GM12864 (cell line): Measurements from ENCODE around the gene RBP3.

ENCODE experiments used
- DNase-seq: peaks from one replicate; pipeline ENCODE4 v3.0.0-alpha.2; 2011; ENCODE audit warnings: low read depth
- H3K4me3 ChIP-seq: 2 replicates; pipeline ENCODE4 v1.5.1; 2011; ENCODE audit warnings: mild to moderate bottlenecking, low read depth, low read length, control low read depth
- CTCF ChIP-seq: IDR thresholded peaks from 2 replicates; pipeline ENCODE4 v1.5.1; 2011; ENCODE audit warnings: low read depth, mild to moderate bottlenecking, moderate library complexity, low read length, control low read depth, inconsistent platforms; ENCODE audit errors: missing control alignments

Gene RBP3

GRCh38 chr10:47317251-47317650 is 30.9 kb upstream of the RBP3 start:
- DNase-seq: no peak
- H3K4me3 ChIP-seq: no peak overlapping the region
- no peak for TF ChIP-seq CTCF

DNA sequence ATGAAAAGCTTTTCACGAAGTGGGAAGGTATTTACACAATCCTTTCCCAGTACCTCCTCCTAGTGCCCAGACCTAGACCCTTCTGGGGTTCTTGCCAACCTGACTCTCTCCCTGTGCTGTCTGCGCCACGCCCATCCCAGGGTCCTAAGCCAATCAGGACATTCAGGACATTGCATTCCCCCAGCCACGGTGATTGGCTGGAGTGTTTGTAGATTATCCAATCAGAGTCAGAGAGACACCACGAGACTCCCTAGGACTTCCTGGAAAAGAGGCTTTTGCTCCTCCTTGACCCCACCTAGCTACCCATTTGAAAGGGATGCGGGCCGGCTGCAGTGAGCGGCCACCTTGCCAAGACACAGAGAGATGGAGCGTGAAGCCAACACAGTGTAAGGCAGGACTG is 29.5 kb upstream of the RBP3 start:
- TF ChIP-seq CTCF: no peak
- H3K4me3 ChIP-seq: no peak overlapping the region
- DNase-seq: no peak

- TF ChIP-seq CTCF: no peak
Observed at GRCh38 chr10:47319784-47320183, 28.4 kb upstream of the RBP3 start.

DNA sequence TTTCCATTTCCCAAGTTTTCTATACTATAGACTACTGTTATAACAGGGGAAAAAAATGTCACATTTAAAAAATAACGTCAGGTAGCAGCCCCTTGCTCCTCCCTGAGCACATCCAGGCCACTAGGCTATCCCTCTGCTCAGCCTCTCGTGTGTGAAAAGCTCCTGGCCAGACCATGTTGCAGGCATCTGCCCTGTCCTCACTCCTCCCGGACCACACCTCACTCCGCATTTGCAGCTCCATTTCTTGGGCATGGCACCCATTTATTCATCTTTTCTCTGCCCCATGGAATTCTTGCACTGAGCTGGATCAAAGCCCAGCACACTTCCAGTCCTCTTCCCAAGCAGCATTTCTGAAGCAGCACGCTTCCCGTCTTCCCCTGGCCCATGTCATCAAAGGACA is 27.4 kb upstream of the RBP3 start:
- H3K4me3 ChIP-seq: no peak overlapping the region
- no peak for DNase-seq

More at GRCh38 chr10:47319784-47320183, 28.4 kb upstream of the RBP3 start:
- H3K4me3 ChIP-seq: no peak overlapping the region
- no peak for DNase-seq

DNA sequence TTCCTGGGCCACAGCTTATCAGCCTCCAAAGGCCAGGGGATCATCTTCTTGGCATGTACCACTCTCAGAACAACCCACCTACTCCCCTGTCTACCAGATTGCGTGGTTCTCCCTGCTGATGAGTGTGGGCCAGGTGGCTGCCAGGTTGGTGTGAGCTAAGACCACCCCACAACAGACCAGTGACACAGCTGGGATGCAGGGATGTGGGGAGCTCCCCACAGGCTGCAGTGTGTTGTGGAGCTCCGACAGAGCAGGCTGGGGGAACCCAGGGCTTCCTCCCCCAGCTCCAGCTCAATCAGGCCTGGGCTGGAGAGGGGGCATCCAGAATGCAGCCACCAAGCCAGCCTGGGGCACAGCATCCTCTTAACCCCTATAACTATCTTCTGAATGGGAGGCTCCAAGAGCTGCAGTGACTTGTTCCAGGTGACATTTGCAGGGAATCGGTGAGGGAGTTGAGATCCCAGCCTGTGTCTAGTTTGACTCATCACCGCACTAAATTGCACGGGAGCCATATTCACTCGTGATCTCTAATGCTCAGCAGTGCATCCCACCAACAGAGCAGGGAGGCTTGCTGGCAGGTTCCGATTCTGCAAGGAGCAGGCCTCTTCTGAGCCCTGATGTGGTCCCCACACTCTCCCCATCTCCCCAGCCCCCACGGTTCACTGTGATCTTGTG is 26.5 kb upstream of the RBP3 start:
- no peak overlapping the region for H3K4me3 ChIP-seq
- TF ChIP-seq CTCF: no peak
- DNase-seq: no peak

More for the DNA sequence above, 27.4 kb upstream of the RBP3 start:
- no peak for TF ChIP-seq CTCF

GRCh38 chr10:47322300-47323061 is 25.7 kb upstream of the RBP3 start, which contains the start of gene GDF2:
Gene GDF2, plus strand, starts transcription at chr10:47322454. Its CDS starts 215 bp downstream, at chr10:47322669.
- no peak for TF ChIP-seq CTCF
- no peak for DNase-seq
- H3K4me3 ChIP-seq: no peak within 1 kb of the TSS
